ENCODE data around the gene TMEM45B. TPM values are rescaled to one million over a fixed set of nuclear protein-coding genes. Genes with fewer than 3 reads are reported as not detected.
"Not testable (repeated sequence)": the region's sequence is repeated elsewhere in the genome, so short reads cannot be mapped to it uniquely, and the experiment has no call there.

TMEM45B gene
- total RNA-seq, 1 donor from 2014 or later, result 10.1 TPM

GRCh38 chr11:129813231-129813791, 2.3 kb upstream of the TMEM45B start:
- no peak overlapping the region for H3K4me3 ChIP-seq
- no peak overlapping the region for H3K27ac ChIP-seq
- H3K9me3 ChIP-seq, result no peaks in the 10 kb centered on the region
- no peak for DNase-seq (ENCODE audit: extremely low spot score in 2 of 2)
- H3K27me3 ChIP-seq, result peaks cover 5% of the 10 kb centered on the region
- TF ChIP-seq CTCF (IDR thresholded peaks at IDR 0.05) (no peak), POLR2AphosphoS5 (IDR thresholded peaks at IDR 0.05; ENCODE audit: insufficient read depth in 1 of 2, low read depth in 1 of 2) (no peak), POLR2A (IDR thresholded peaks at IDR 0.05) (no peak)
- intact Hi-C loops (cut with DNase I), result no loop called here
- H3K36me3 ChIP-seq, result no peaks in the 10 kb centered on the region
- no peaks in the 10 kb centered on the region for H3K4me1 ChIP-seq

GRCh38 chr11:129814244-129815014, 1.2 kb upstream of the TMEM45B start:
- peaks cover 5% of the 10 kb centered on the region for H3K27me3 ChIP-seq
- intact Hi-C loops (cut with DNase I), result no loop called here
- TF ChIP-seq POLR2A (IDR thresholded peaks at IDR 0.05), result no peak
- no peak for TF ChIP-seq CTCF (IDR thresholded peaks at IDR 0.05)
- TF ChIP-seq POLR2AphosphoS5 (IDR thresholded peaks at IDR 0.05; ENCODE audit: insufficient read depth in 1 of 2, low read depth in 1 of 2), result no peak
- H3K4me3 ChIP-seq, result no peak overlapping the region
- H3K27ac ChIP-seq, result no peak overlapping the region
- no peaks in the 10 kb centered on the region for H3K9me3 ChIP-seq
- no peaks in the 10 kb centered on the region for H3K36me3 ChIP-seq
- no peaks in the 10 kb centered on the region for H3K4me1 ChIP-seq
- no peak for DNase-seq (ENCODE audit: extremely low spot score in 2 of 2)

- H3K27ac ChIP-seq, result no peak overlapping the region
- peaks cover 5% of the 10 kb centered on the region for H3K27me3 ChIP-seq
- no peak overlapping the region for H3K4me3 ChIP-seq
- intact Hi-C loops (cut with DNase I), result no loop called here
- H3K9me3 ChIP-seq, result no peaks in the 10 kb centered on the region
- H3K4me1 ChIP-seq, result no peaks in the 10 kb centered on the region
- H3K36me3 ChIP-seq, result no peaks in the 10 kb centered on the region
- no peak for TF ChIP-seq CTCF (IDR thresholded peaks at IDR 0.05)
- TF ChIP-seq POLR2AphosphoS5 (IDR thresholded peaks at IDR 0.05; ENCODE audit: insufficient read depth in 1 of 2, low read depth in 1 of 2), result no peak
- no peak for TF ChIP-seq POLR2A (IDR thresholded peaks at IDR 0.05)
- DNase-seq (ENCODE audit: extremely low spot score in 2 of 2), result no peak
These were observed 1.9 kb downstream of the TMEM45B start for GRCh38 chr11:129817534-129818051.

DNA sequence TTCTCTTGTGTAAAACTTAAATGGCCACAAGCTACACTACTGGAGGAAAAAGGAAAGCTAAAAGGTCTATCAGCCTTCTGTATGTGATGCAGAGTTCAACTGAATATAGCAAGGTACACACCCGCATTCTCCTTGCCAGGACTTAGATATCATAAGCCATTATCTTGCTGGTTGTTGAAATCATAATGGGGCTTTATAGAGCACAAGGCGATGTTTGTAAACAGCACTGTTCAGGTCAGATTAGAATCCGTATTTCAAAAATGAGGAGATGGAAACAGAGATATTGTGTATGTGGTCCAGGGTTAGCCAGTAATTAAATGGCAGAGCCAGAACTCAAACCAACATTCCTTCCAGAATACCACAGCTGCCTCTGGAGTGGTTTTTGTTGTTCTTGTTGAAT, 2.6 kb downstream of the TMEM45B start:
- H3K9me3 ChIP-seq; DNase-seq (ENCODE audit: extremely low spot score in 2 of 2); H3K4me3 ChIP-seq; H3K4me1 ChIP-seq; H3K36me3 ChIP-seq; H3K27ac ChIP-seq; H3K27me3 ChIP-seq; intact Hi-C loops (cut with DNase I): not testable (repeated sequence)

- no peaks in the 10 kb centered on the region for H3K36me3 ChIP-seq
- no peak overlapping the region for H3K4me3 ChIP-seq
- no peaks in the 10 kb centered on the region for H3K4me1 ChIP-seq
- intact Hi-C loops (cut with DNase I), result no loop called here
- no peaks in the 10 kb centered on the region for H3K9me3 ChIP-seq
- peaks cover 5% of the 10 kb centered on the region for H3K27me3 ChIP-seq
- TF ChIP-seq POLR2AphosphoS5 (IDR thresholded peaks at IDR 0.05; ENCODE audit: insufficient read depth in 1 of 2, low read depth in 1 of 2) (no peak), CTCF (IDR thresholded peaks at IDR 0.05) (no peak), POLR2A (IDR thresholded peaks at IDR 0.05) (no peak)
- DNase-seq (ENCODE audit: extremely low spot score in 2 of 2), result no peak
- H3K27ac ChIP-seq, result no peak overlapping the region
These were observed 3.6 kb downstream of the TMEM45B start for GRCh38 chr11:129819237-129819636.

- H3K4me3 ChIP-seq; H3K27ac ChIP-seq; H3K36me3 ChIP-seq; intact Hi-C loops (cut with DNase I); H3K27me3 ChIP-seq; H3K9me3 ChIP-seq; DNase-seq (ENCODE audit: extremely low spot score in 2 of 2); H3K4me1 ChIP-seq: not testable (repeated sequence)
These were observed 4.6 kb downstream of the TMEM45B start for GRCh38 chr11:129820228-129820627.

GRCh38 chr11:129823281-129823680, 7.6 kb downstream of the TMEM45B start:
- H3K4me1 ChIP-seq; DNase-seq (ENCODE audit: extremely low spot score in 2 of 2); H3K4me3 ChIP-seq; intact Hi-C loops (cut with DNase I); H3K27me3 ChIP-seq; H3K36me3 ChIP-seq; H3K9me3 ChIP-seq; H3K27ac ChIP-seq: not testable (repeated sequence)

- H3K4me3 ChIP-seq; H3K27me3 ChIP-seq; H3K9me3 ChIP-seq; DNase-seq (ENCODE audit: extremely low spot score in 2 of 2); H3K4me1 ChIP-seq; H3K27ac ChIP-seq; H3K36me3 ChIP-seq; intact Hi-C loops (cut with DNase I): not testable (repeated sequence)
These were observed 8.2 kb downstream of the TMEM45B start for GRCh38 chr11:129823799-129824198.
